Hematopoietic multipotent progenitor cell treated with erythropoietin and hydrocortisone succinate and interleukin-3 and kit ligand, for 8 days (in vitro differentiated cells): ENCODE measurements around the gene SLC4A3.

Experiments used
- DNase-seq: peaks from one replicate; pipeline ENCODE4 v3.0.0-alpha.2; 2015

The SLC4A3 gene

GRCh38 chr2:219627103-219628100 is at the start of gene SLC4A3:
Gene SLC4A3 (plus strand): TSS chr2:219627630. CDS start chr2:219627993, 363 bp downstream.
- DNase-seq, result no peak

- DNase-seq, result no peak
Measured at GRCh38 chr2:219578811-219579613, 48.4 kb upstream of the SLC4A3 start.

GRCh38 chr2:219581346-219581745 is 46.1 kb upstream of the SLC4A3 start:
- DNase-seq, result no peak

DNA sequence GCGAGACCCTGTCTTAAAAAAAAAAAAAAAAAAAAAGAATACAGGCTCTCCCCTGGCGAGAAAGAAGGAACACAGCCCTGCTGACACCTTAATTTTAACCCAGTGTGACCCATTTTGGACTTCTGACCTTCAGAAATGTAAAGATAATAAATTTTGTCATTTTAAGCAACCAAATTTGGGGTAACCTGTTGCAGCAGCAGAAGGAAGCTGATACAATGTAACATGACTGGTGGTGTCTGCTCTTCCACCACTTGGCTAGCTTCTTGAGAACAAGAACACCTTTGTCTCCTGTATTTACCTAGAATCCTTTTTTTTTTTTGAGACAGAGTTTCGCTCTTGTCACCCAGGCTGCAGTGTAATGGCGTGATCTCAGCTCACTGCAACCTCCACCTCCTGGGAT is 36.3 kb upstream of the SLC4A3 start:
- no peak for DNase-seq

DNA sequence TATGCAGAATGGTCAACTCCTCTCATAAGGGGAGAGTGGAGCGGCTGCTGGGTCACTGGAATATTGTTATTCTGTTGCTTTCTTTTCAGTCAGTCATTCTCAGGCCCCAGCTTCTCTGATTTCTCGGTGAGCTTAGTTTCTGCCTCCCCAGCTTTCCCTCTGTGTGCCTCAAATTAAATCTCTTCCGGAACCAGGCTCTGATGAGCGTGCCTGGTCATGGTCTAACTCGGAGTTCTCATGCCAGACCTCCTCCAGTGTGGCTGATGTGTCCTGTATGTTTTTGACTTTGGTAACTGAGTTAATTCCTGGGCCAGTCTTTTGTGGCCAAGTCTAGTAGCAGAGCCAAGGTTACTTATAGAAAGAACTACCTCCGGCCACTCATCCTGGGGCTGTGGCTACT is 34.7 kb upstream of the SLC4A3 start:
- DNase-seq, result no peak

DNA sequence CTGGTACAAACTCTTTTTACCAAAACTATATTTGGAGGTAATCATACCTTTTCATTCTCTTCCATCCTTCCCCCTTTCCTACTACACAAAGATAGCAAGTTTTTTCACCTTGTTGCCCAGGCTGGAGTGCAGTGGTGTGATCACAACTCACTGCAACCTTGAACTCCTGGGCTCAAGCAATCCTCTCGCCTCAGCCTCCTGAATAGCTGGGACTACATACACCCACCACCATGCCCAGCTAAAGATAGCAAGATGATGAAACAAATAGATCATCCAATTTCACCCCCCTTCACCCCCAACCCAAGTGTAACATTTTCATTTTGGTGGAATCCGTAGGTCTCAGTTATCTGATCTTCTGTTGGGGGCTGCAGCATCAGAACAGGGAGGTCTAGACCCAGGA is 34.3 kb upstream of the SLC4A3 start:
- DNase-seq, result no peak

- peak; percentile 67 for DNase-seq
Measured at GRCh38 chr2:219595256-219595655, 32.2 kb upstream of the SLC4A3 start.

GRCh38 chr2:219596954-219597551 is 30.4 kb upstream of the SLC4A3 start:
- DNase-seq, result no peak

- DNase-seq, result peak; percentile 97
Measured at GRCh38 chr2:219597552-219598307, 29.7 kb upstream of the SLC4A3 start, which contains the start of gene STK11IP. Gene STK11IP (plus strand): TSS chr2:219597857. CDS start chr2:219598120, 263 bp downstream.

GRCh38 chr2:219598308-219599078 is 28.9 kb upstream of the SLC4A3 start:
- no peak for DNase-seq

GRCh38 chr2:219603771-219604170 is 23.7 kb upstream of the SLC4A3 start:
- no peak for DNase-seq

DNA sequence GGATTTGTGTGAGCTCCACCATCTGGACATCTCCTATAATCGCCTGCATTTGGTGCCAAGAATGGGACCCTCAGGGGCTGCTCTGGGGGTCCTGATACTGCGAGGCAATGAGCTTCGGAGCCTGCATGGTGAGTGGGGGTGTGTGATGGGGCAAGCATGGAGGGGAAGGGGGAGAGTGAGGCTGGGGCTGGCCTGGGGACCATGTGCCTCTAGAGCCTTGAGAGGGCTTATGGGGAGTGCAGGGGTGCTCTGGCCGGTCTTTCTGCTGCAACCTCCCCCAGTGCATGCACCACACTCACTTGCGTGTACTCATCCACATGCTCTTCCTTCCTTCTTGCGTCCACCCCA is 21.8 kb upstream of the SLC4A3 start:
- DNase-seq, result no peak

GRCh38 chr2:219607931-219608330 is 19.5 kb upstream of the SLC4A3 start:
- no peak for DNase-seq

DNA sequence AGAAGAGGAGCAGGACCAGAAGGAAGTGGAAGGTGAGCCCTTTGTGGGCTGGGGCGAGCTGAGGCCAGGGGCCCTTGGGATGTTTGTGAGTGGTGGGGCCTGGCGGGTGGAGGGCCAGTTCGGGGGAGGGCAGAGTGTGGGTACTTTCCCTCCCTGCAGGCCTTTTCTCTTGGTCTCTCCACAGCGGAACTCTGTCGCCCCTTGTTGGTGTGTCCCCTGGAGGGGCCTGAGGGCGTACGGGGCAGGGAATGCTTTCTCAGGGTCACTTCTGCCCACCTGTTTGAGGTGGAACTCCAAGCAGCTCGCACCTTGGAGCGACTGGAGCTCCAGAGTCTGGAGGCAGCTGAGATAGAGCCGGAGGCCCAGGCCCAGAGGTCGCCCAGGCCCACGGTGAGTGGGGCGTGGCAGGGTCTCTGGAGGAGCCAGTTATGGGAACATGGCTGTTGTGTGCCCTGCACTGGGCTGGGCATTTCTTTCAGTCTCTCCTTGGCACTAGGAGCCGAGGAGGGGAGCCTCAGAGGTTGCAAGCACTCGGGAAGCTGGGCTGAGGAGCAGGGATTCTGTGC is 18.9 kb upstream of the SLC4A3 start:
- DNase-seq, result no peak

GRCh38 chr2:219609149-219609750 is 18.2 kb upstream of the SLC4A3 start:
- no peak for DNase-seq

DNA sequence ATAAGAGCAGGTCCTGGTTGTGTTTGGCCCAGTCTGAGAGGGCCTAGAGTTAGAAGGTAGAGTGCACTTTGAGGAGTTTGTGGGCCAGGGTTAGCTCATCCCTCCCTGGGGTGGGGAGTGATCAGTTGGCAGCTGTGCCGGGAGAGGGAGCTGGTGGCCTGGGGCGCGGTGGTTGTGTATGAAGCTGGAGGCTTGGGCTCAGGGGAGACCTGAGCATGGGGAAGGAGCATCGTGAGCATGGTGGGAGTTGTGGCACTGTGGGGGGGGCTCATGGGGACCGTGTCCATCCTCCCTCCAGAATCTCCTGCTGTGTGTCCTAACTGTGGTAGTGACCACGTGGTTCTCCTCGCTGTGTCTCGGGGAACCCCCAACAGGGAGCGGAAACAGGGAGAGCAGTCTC is 16.1 kb upstream of the SLC4A3 start:
- DNase-seq, result no peak

- DNase-seq, result no peak
Measured at GRCh38 chr2:219611866-219612576, 15.4 kb upstream of the SLC4A3 start.

GRCh38 chr2:219612577-219613286 is 14.7 kb upstream of the SLC4A3 start:
- DNase-seq, result no peak

GRCh38 chr2:219613461-219614070 is 13.9 kb upstream of the SLC4A3 start:
- DNase-seq, result no peak
